ENCODE data around the gene AGPS. TPM values are rescaled to one million over a fixed set of nuclear protein-coding genes. Genes with fewer than 3 reads are reported as not detected.

AGPS gene
- total and polyA plus RNA-seq, 3 donors from 2014 or later, result 36.7 to 73.4 (median 55.7) TPM

DNA sequence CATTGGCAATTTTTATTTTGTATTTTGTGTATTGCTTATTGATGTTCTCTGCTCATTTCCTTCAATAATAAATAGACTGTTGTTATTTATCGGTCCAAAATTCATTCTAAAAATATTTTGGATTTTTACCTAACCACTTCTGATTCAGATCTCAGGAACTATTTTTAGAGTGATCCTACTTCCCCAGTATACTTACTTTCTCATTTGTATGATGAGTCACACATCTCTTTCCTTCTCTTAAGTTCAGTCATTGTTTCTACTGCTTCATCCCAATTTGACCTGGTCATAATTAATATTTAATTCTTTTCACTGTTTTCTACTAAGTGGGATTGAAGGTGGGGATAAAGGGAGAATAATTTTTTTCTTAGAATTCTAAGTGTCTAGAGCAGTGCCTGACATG lies 75.1 kb downstream of the AGPS start:
- TF ChIP-seq POLR2A (IDR thresholded peaks at IDR 0.05), result no peak
- TF ChIP-seq, protein P1, sequence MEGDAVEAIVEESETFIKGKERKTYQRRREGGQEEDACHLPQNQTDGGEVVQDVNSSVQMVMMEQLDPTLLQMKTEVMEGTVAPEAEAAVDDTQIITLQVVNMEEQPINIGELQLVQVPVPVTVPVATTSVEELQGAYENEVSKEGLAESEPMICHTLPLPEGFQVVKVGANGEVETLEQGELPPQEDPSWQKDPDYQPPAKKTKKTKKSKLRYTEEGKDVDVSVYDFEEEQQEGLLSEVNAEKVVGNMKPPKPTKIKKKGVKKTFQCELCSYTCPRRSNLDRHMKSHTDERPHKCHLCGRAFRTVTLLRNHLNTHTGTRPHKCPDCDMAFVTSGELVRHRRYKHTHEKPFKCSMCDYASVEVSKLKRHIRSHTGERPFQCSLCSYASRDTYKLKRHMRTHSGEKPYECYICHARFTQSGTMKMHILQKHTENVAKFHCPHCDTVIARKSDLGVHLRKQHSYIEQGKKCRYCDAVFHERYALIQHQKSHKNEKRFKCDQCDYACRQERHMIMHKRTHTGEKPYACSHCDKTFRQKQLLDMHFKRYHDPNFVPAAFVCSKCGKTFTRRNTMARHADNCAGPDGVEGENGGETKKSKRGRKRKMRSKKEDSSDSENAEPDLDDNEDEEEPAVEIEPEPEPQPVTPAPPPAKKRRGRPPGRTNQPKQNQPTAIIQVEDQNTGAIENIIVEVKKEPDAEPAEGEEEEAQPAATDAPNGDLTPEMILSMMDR (IDR thresholded peaks at IDR 0.05), result no peak
- no peak for DNase-seq
- no peak overlapping the region for H3K27ac ChIP-seq
- H3K9me3 ChIP-seq, result no peaks in the 10 kb centered on the region
- intact Hi-C loops (cut with DNase I; ENCODE audit: low total_unique reads), result no loop called here
- no peaks in the 10 kb centered on the region for H3K36me3 ChIP-seq (ENCODE audit: low read depth, missing control alignments)
- 70 to 84% methylated on average over 1 of the region's 1 CpG for WGBS, 2 donors
- no peaks in the 10 kb centered on the region for H3K27me3 ChIP-seq
- H3K4me1 ChIP-seq, result no peaks in the 10 kb centered on the region
- H3K4me3 ChIP-seq, result no peak overlapping the region

DNA sequence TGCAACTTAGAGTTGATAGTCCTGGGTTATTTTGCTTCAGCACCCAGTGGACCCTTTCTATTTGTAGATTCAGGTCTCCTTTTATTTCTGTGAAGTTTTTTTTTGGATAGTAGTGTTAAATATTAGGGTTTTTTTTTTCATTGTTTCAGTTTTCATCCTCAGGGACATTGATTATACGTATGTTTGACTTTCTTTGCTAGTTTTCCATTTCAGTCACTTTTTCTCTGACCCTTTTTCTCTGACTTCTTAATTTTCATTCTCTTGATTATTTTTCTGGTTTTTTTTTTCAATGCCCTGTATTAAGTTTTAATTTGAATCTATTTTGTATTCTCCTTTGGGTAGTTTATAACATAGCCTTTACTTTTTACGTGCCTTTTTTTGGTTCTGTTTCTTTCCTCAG lies 79.4 kb downstream of the AGPS start:
- 96% methylated on average over 2 of the region's 2 CpGs for WGBS, 2 donors
- no peaks in the 10 kb centered on the region for H3K4me1 ChIP-seq
- no peak overlapping the region for H3K4me3 ChIP-seq
- no peak for DNase-seq
- H3K27me3 ChIP-seq, result no peaks in the 10 kb centered on the region
- intact Hi-C loops (cut with DNase I; ENCODE audit: low total_unique reads), result no loop called here
- H3K36me3 ChIP-seq (ENCODE audit: low read depth, missing control alignments), result no peaks in the 10 kb centered on the region
- no peak overlapping the region for H3K27ac ChIP-seq
- no peaks in the 10 kb centered on the region for H3K9me3 ChIP-seq
- no peak for TF ChIP-seq POLR2A (IDR thresholded peaks at IDR 0.05)
- TF ChIP-seq, protein P1 (IDR thresholded peaks at IDR 0.05), result no peak

DNA sequence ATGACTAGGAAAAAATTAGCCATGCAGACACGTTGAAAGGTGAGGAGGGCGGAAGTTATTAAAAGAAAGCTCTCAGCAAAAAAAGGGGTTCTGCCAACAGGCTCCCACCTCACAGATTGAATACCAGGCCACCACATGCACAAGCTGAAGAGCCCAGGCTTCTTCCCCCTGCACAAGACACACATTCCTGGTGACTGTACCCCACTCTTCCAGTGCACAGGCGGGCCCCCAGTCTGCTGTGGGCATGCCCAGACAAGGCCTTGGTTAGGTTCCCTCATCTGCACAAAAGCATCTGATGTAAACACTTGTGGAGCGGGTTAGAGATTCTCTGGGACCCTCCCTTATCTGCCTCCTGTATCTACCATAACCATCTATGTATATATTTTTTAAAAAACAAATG lies 81.7 kb downstream of the AGPS start:
- Histone ChIP-seq H3K27me3 (no peaks in the 10 kb centered on the region), H3K4me1 (no peaks in the 10 kb centered on the region), H3K4me3 (no peak overlapping the region), H3K36me3 (ENCODE audit: low read depth, missing control alignments) (no peaks in the 10 kb centered on the region), H3K9me3 (no peaks in the 10 kb centered on the region), H3K27ac (no peak overlapping the region)
- no peak for TF ChIP-seq POLR2A (IDR thresholded peaks at IDR 0.05)
- TF ChIP-seq, protein P1 (IDR thresholded peaks at IDR 0.05), result no peak
- intact Hi-C loops (cut with DNase I; ENCODE audit: low total_unique reads), result no loop called here
- DNase-seq, result no peak
- 91 to 97% methylated on average over 4 of the region's 4 CpGs for WGBS, 2 donors

DNA sequence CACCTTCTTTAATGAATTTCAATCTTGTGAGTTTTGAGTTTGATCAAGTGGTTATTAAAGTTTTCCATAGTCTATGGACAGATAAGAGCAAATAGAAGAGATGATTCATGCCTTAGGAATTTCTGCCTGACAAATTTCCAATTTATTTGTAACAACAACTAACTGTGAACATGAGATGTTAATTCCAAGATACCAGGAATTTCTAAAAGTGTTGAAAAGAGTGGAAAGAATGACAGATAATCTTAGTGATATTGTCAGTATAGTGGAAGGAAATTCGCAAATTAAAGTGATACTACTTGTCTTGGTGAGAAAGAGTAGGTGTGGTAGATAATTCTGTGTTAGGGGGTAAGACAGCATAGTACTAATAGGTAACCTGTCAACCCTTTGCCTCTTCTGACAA lies 82.4 kb downstream of the AGPS start:
- no peak overlapping the region for H3K4me3 ChIP-seq
- intact Hi-C loops (cut with DNase I; ENCODE audit: low total_unique reads), result no loop called here
- no peak overlapping the region for H3K27ac ChIP-seq
- 64 to 67% methylated on average over 1 of the region's 1 CpG for WGBS, 2 donors
- no peaks in the 10 kb centered on the region for H3K4me1 ChIP-seq
- no peaks in the 10 kb centered on the region for H3K9me3 ChIP-seq
- no peak for DNase-seq
- no peaks in the 10 kb centered on the region for H3K36me3 ChIP-seq (ENCODE audit: low read depth, missing control alignments)
- TF ChIP-seq, protein P1 (IDR thresholded peaks at IDR 0.05), result no peak
- TF ChIP-seq POLR2A (IDR thresholded peaks at IDR 0.05), result no peak
- no peaks in the 10 kb centered on the region for H3K27me3 ChIP-seq

DNA sequence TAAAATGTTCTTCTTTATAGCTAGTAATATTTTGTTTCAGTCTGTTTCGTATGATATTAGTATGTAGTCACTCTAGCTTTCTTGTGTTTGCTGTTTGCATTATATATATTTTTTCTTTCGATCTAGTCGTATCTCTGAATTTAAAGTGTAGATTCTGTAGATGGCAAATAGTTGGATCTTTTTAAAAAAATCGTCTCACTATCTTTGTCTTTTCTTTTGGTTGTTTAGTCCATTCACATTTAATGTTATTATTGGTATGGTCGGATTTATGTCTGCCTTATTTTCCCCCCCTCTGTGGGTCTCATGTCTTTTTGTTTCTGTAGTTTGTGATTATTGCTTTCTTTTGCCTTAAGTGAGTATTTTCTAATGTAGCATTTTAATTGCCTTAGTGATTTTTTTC lies 84.3 kb downstream of the AGPS start:
- TF ChIP-seq POLR2A (IDR thresholded peaks at IDR 0.05), result no peak
- intact Hi-C loops (cut with DNase I; ENCODE audit: low total_unique reads), result no loop called here
- H3K27ac ChIP-seq, result no peak overlapping the region
- no peaks in the 10 kb centered on the region for H3K27me3 ChIP-seq
- WGBS, 2 donors, result 93 to 98% methylated on average over 5 of the region's 5 CpGs
- no peaks in the 10 kb centered on the region for H3K9me3 ChIP-seq
- DNase-seq, result no peak
- no peak overlapping the region for H3K4me3 ChIP-seq
- H3K36me3 ChIP-seq (ENCODE audit: low read depth, missing control alignments), result no peaks in the 10 kb centered on the region
- H3K4me1 ChIP-seq, result no peaks in the 10 kb centered on the region
